ENCODE measurements around the gene PIAS2. TPM values are rescaled to one million over a fixed set of nuclear protein-coding genes. Genes with fewer than 3 reads are reported as not detected.
A peak's percentile ranks its signal among the peaks of the same experiment; 100 is the strongest.

Gene PIAS2
- total and polyA plus RNA-seq, 4 experiments from 2014 or later: 18.6 to 38.3 (median 28.2) TPM

- H3K36me3 Mint-ChIP-seq: no peaks in the 10 kb centered on the region
- Histone ChIP-seq H3K36me3 (ENCODE audit: insufficient read depth, low read length) (no peaks in the 10 kb centered on the region), H3K4me3 (ENCODE audit: low read length in 2 of 2) (no peak overlapping the region), H3K27me3 (ENCODE audit: insufficient read depth, low read length) (no peaks in the 10 kb centered on the region), H3K9me3 (ENCODE audit: control insufficient read depth in 1 of 2, low read length in 2 of 2) (no peaks in the 10 kb centered on the region), H3K27ac (ENCODE audit: low read depth, low read length) (no peak overlapping the region), H3K4me1 (ENCODE audit: insufficient read depth, low read length) (no peaks in the 10 kb centered on the region)
- peak overlapping the region in 1 of 7 donors; percentile 59 for H3K27ac Mint-ChIP-seq
- H3K27me3 Mint-ChIP-seq: peaks cover 0 to 2% of the 10 kb centered on the region in 2 donors
- DNase-seq: no peak
- peaks cover 0 to 24% (median 12%) of the 10 kb centered on the region in 8 donors for H3K9me3 Mint-ChIP-seq
- ChIA-PET POLR2A (ENCODE audit: partially characterized antibody) (no interaction called here), CTCF (ENCODE audit: partially characterized antibody) (no interaction called here)
- H3K4me3 Mint-ChIP-seq: no peak overlapping the region
- H3K4me1 Mint-ChIP-seq: no peaks in the 10 kb centered on the region
- intact Hi-C loops (cut with micrococcal nuclease): no loop called here
These were observed 128.2 kb downstream of the PIAS2 start for GRCh38 chr18:46789088-46789487.

GRCh38 chr18:46787674-46788073, 129.6 kb downstream of the PIAS2 start:
- H3K27ac Mint-ChIP-seq: no peak overlapping the region
- DNase-seq: no peak
- no peaks in the 10 kb centered on the region for H3K36me3 Mint-ChIP-seq
- no peak overlapping the region for H3K4me3 Mint-ChIP-seq
- no peaks in the 10 kb centered on the region for H3K4me1 Mint-ChIP-seq
- ChIA-PET CTCF (ENCODE audit: partially characterized antibody) (interaction anchor here (1.4 kb wide), 1 partner anchor 8 kb away, joined by 4 read pairs; no protein-coding TSS in a partner anchor), POLR2A (ENCODE audit: partially characterized antibody) (no interaction called here)
- intact Hi-C loops (cut with micrococcal nuclease): no loop called here
- no peak overlapping the region for H3K27ac ChIP-seq (ENCODE audit: low read depth, low read length)
- peaks cover 0 to 28% (median 12%) of the 10 kb centered on the region in 8 donors for H3K9me3 Mint-ChIP-seq
- H3K4me1 ChIP-seq (ENCODE audit: insufficient read depth, low read length): no peaks in the 10 kb centered on the region
- no peaks in the 10 kb centered on the region for H3K9me3 ChIP-seq (ENCODE audit: control insufficient read depth in 1 of 2, low read length in 2 of 2)
- H3K4me3 ChIP-seq (ENCODE audit: low read length in 2 of 2): no peak overlapping the region
- no peaks in the 10 kb centered on the region for H3K27me3 ChIP-seq (ENCODE audit: insufficient read depth, low read length)
- peaks cover 0 to 2% of the 10 kb centered on the region in 2 donors for H3K27me3 Mint-ChIP-seq
- H3K36me3 ChIP-seq (ENCODE audit: insufficient read depth, low read length): no peaks in the 10 kb centered on the region

- DNase-seq: no peak
- intact Hi-C loops (cut with micrococcal nuclease): no loop called here
- Histone ChIP-seq H3K4me3 (ENCODE audit: low read length in 2 of 2) (no peak overlapping the region), H3K4me1 (ENCODE audit: insufficient read depth, low read length) (no peaks in the 10 kb centered on the region), H3K9me3 (ENCODE audit: control insufficient read depth in 1 of 2, low read length in 2 of 2) (no peaks in the 10 kb centered on the region), H3K27me3 (ENCODE audit: insufficient read depth, low read length) (no peaks in the 10 kb centered on the region), H3K27ac (ENCODE audit: low read depth, low read length) (no peak overlapping the region), H3K36me3 (ENCODE audit: insufficient read depth, low read length) (no peaks in the 10 kb centered on the region)
- ChIA-PET POLR2A (ENCODE audit: partially characterized antibody) (no interaction called here), CTCF (ENCODE audit: partially characterized antibody) (no interaction called here)
- Mint-ChIP-seq H3K4me3 (no peak overlapping the region), H3K27me3 (peaks cover 1 to 5% of the 10 kb centered on the region in 2 donors), H3K27ac (no peak overlapping the region), H3K4me1 (peaks cover 0 to 2% (median under 1%) of the 10 kb centered on the region in 4 donors), H3K9me3 (no peaks in the 10 kb centered on the region), H3K36me3 (no peaks in the 10 kb centered on the region)
These were observed 144.9 kb downstream of the PIAS2 start for GRCh38 chr18:46772357-46772756.

- no peaks in the 10 kb centered on the region for H3K27me3 ChIP-seq (ENCODE audit: insufficient read depth, low read length)
- no peak overlapping the region for H3K4me3 Mint-ChIP-seq
- DNase-seq: no peak
- no peaks in the 10 kb centered on the region for H3K9me3 Mint-ChIP-seq
- H3K4me1 Mint-ChIP-seq: peaks cover 0 to 2% (median under 1%) of the 10 kb centered on the region in 4 donors
- H3K36me3 ChIP-seq (ENCODE audit: insufficient read depth, low read length): no peaks in the 10 kb centered on the region
- peaks cover 1 to 5% of the 10 kb centered on the region in 2 donors for H3K27me3 Mint-ChIP-seq
- no peak overlapping the region for H3K4me3 ChIP-seq (ENCODE audit: low read length in 2 of 2)
- H3K4me1 ChIP-seq (ENCODE audit: insufficient read depth, low read length): no peaks in the 10 kb centered on the region
- intact Hi-C loops (cut with micrococcal nuclease): no loop called here
- H3K27ac ChIP-seq (ENCODE audit: low read depth, low read length): no peak overlapping the region
- POLR2A ChIA-PET (ENCODE audit: partially characterized antibody): no interaction called here
- H3K9me3 ChIP-seq (ENCODE audit: control insufficient read depth in 1 of 2, low read length in 2 of 2): no peaks in the 10 kb centered on the region
- H3K36me3 Mint-ChIP-seq: no peaks in the 10 kb centered on the region
- H3K27ac Mint-ChIP-seq: peak overlapping the region in 1 of 7 donors; percentile 38
- CTCF ChIA-PET (ENCODE audit: partially characterized antibody): no interaction called here
These were observed 146.2 kb downstream of the PIAS2 start for GRCh38 chr18:46771141-46771540.

GRCh38 chr18:46770708-46771107, 146.6 kb downstream of the PIAS2 start:
- no peaks in the 10 kb centered on the region for H3K36me3 Mint-ChIP-seq
- POLR2A ChIA-PET (ENCODE audit: partially characterized antibody): no interaction called here
- Histone ChIP-seq H3K27me3 (ENCODE audit: insufficient read depth, low read length) (no peaks in the 10 kb centered on the region), H3K27ac (ENCODE audit: low read depth, low read length) (no peak overlapping the region), H3K9me3 (ENCODE audit: control insufficient read depth in 1 of 2, low read length in 2 of 2) (no peaks in the 10 kb centered on the region), H3K4me3 (ENCODE audit: low read length in 2 of 2) (no peak overlapping the region), H3K36me3 (ENCODE audit: insufficient read depth, low read length) (no peaks in the 10 kb centered on the region), H3K4me1 (ENCODE audit: insufficient read depth, low read length) (no peaks in the 10 kb centered on the region)
- H3K4me3 Mint-ChIP-seq: no peak overlapping the region
- intact Hi-C loops (cut with micrococcal nuclease): no loop called here
- H3K9me3 Mint-ChIP-seq: no peaks in the 10 kb centered on the region
- H3K4me1 Mint-ChIP-seq: peaks cover 0 to 2% (median under 1%) of the 10 kb centered on the region in 4 donors
- CTCF ChIA-PET (ENCODE audit: partially characterized antibody): interaction anchor here (0.6 kb wide), 1 partner anchor 39 kb away, joined by 3 read pairs; no protein-coding TSS in a partner anchor
- peaks cover 1 to 5% of the 10 kb centered on the region in 2 donors for H3K27me3 Mint-ChIP-seq
- no peak overlapping the region for H3K27ac Mint-ChIP-seq
- DNase-seq: no peak

- no peak overlapping the region for H3K27ac ChIP-seq (ENCODE audit: low read depth, low read length)
- Mint-ChIP-seq H3K4me1 (peaks cover 0 to 2% (median under 1%) of the 10 kb centered on the region in 4 donors), H3K27me3 (peaks cover 7 to 16% of the 10 kb centered on the region in 2 donors), H3K27ac (no peak overlapping the region), H3K4me3 (no peak overlapping the region), H3K36me3 (no peaks in the 10 kb centered on the region), H3K9me3 (no peaks in the 10 kb centered on the region)
- CTCF ChIA-PET (ENCODE audit: partially characterized antibody): no interaction called here
- no peaks in the 10 kb centered on the region for H3K4me1 ChIP-seq (ENCODE audit: insufficient read depth, low read length)
- H3K36me3 ChIP-seq (ENCODE audit: insufficient read depth, low read length): no peaks in the 10 kb centered on the region
- intact Hi-C loops (cut with micrococcal nuclease): no loop called here
- POLR2A ChIA-PET (ENCODE audit: partially characterized antibody): no interaction called here
- H3K9me3 ChIP-seq (ENCODE audit: control insufficient read depth in 1 of 2, low read length in 2 of 2): no peaks in the 10 kb centered on the region
- no peak overlapping the region for H3K4me3 ChIP-seq (ENCODE audit: low read length in 2 of 2)
- no peak for DNase-seq
- H3K27me3 ChIP-seq (ENCODE audit: insufficient read depth, low read length): no peaks in the 10 kb centered on the region
These were observed 149.0 kb downstream of the PIAS2 start for GRCh38 chr18:46768166-46768921.

- no peak overlapping the region for H3K4me3 Mint-ChIP-seq
- no peaks in the 10 kb centered on the region for H3K9me3 ChIP-seq (ENCODE audit: control insufficient read depth in 1 of 2, low read length in 2 of 2)
- H3K27ac ChIP-seq (ENCODE audit: low read depth, low read length): no peak overlapping the region
- H3K36me3 ChIP-seq (ENCODE audit: insufficient read depth, low read length): no peaks in the 10 kb centered on the region
- H3K4me3 ChIP-seq (ENCODE audit: low read length in 2 of 2): no peak overlapping the region
- H3K36me3 Mint-ChIP-seq: no peaks in the 10 kb centered on the region
- DNase-seq: no peak
- H3K27me3 ChIP-seq (ENCODE audit: insufficient read depth, low read length): no peaks in the 10 kb centered on the region
- intact Hi-C loops (cut with micrococcal nuclease): no loop called here
- H3K27me3 Mint-ChIP-seq: peaks cover 6 to 20% of the 10 kb centered on the region in 2 donors
- H3K9me3 Mint-ChIP-seq: no peaks in the 10 kb centered on the region
- ChIA-PET POLR2A (ENCODE audit: partially characterized antibody) (no interaction called here), CTCF (ENCODE audit: partially characterized antibody) (no interaction called here)
- peaks cover 0 to 2% (median under 1%) of the 10 kb centered on the region in 4 donors for H3K4me1 Mint-ChIP-seq
- no peak overlapping the region for H3K27ac Mint-ChIP-seq
- H3K4me1 ChIP-seq (ENCODE audit: insufficient read depth, low read length): no peaks in the 10 kb centered on the region
These were observed 150.1 kb downstream of the PIAS2 start for GRCh38 chr18:46767217-46767616.

Measured in CD4-positive, alpha-beta memory T cell (primary cell).